GM21529 (cell line): ENCODE data around the gene FGGY.
"Not testable (repeated sequence)": the region's sequence is repeated elsewhere in the genome, so short reads cannot be mapped to it uniquely, and the experiment has no call there.

Experiments
- ATAC-seq: cut with Tn5 transposase; IDR thresholded peaks from one replicate; pipeline ENCODE4 v1.9.1; 2021; ENCODE audit not compliant: unreplicated experiment

FGGY gene

GRCh38 chr1:59433440-59433813 is 136.5 kb downstream of the FGGY start:
- ATAC-seq, result no peak

- no peak for ATAC-seq
Observed at GRCh38 chr1:59434336-59434735, 137.4 kb downstream of the FGGY start.

DNA sequence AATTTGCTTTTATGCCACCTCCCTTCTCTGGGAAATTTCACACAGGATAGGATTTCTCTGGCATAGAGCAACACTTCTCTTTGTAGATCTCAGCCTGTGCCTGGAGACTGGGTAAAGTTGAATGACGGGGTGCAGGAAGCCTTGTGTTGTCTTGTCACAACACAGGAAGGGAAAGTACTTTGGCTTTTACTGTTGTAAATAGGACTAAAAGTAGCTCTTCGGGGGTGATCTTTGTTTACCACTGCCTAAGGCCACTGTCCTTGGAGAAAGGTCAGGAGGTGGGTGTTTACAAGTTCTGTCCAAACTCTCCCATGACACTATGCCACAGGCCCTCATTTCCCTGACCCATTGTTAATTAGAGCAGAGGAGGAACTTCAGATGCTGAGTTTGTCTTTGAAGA is 139.7 kb downstream of the FGGY start:
- no peak for ATAC-seq

- no peak for ATAC-seq
Observed at GRCh38 chr1:59438058-59438560, 141.2 kb downstream of the FGGY start.

- no peak for ATAC-seq
Observed at GRCh38 chr1:59442492-59442891, 145.6 kb downstream of the FGGY start.

GRCh38 chr1:59443310-59443709 is 146.4 kb downstream of the FGGY start:
- ATAC-seq, result no peak

- ATAC-seq, result no peak
Observed at GRCh38 chr1:59444520-59444919, 147.6 kb downstream of the FGGY start.

- ATAC-seq, result no peak
Observed at GRCh38 chr1:59445040-59445439, 148.1 kb downstream of the FGGY start.

DNA sequence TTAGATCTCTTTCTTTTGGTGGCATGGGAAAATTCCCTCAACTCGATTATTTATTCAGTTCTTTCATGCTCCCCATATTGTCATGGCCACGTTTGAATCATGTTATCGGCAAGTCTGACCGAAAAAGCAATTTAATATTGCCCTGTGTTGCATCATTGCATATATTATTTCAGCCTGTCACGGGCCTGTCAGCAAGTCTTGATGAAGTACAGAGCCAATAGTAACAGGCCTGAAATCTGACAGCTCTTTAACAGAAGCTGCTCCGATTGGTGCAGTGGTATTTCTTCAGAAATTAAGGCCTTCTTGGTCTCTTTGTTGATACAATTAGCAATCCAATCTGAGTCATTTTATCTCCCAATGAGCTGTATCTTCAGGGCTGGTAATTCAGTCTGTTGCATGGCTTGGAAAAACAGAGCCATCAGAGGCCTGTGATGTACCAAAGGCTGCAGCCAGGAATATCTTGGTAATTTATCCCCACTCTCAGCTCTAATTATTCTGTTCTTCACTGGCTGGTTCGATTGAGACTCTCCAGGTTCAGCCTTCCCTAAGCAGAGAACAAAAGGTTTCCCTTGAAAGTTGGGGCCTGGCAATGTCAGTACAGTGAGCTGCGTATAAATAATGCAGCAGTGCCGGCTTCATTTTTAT is 149.5 kb downstream of the FGGY start:
- ATAC-seq, result no peak

DNA sequence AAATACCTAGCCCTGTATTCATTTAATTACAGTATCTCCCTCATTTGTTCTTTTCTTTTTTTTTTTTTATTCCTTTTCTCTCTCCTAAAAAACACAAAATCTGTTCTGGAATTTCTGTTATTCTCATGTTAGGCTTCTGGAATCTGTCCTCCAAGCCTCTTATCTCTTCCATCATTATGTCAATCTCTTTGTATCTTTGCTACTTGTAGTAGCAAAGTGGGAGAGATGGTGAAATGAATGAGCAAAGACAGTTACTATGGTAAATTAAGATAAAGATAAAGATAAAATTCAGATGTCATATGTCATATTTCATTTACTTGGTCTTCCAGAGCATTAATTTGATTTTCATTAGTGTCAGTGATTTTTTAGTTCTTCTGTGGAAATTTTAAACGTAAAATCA is 155.1 kb downstream of the FGGY start:
- no peak for ATAC-seq

- ATAC-seq, result no peak
Observed at GRCh38 chr1:59452559-59452958, 155.7 kb downstream of the FGGY start.

DNA sequence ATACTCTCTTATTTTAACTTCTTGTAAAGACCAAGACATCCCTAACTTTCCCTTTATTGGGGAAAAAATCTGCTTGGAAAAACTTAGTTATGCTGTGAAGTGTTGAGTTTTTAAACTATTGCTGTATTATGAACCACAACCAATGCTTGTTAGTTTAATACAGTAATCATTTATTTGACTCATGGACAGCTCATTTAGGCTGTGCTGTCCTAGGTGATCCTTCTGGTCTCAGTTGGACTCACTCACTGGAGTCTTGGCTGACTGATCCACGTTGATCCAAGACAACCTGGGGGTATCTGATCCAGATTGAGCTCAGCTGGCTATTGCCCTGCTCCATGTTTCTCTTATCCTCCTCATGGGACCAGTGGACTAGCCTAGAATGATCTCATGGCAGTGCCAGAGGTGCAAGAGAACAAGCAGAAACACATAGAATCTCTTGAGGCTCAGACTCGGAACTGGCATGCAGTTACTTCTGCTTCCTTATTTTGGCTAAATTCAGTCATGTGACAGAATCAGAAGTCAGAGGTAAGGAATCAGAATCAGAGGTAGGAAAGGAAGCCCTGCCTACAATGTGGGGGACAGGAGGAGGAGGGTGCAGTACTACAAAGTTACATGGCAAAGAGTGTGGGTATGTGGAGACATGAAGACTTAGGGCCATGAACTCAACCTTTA is 156.5 kb downstream of the FGGY start:
- ATAC-seq, result no peak

- ATAC-seq, result no peak
Observed at GRCh38 chr1:59455206-59455605, 158.3 kb downstream of the FGGY start.

DNA sequence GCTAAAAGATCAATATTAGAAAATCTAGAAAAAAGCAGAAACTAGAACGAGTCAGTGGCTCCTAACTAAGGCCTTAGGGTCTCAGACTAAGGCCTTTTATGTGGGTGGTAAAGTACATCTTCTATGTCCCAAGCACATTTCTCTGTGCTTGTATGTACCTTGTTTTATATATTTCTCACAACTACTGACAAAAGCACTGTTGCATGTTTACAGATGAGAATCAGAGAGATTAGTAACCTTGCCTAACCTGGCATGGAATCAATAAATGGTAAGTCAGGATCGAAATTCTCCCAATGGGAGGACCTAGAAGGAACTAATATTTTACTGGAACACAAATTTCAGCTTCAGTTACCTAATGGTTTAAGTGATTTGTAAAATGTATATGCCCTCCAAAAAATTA is 160.9 kb downstream of the FGGY start:
- no peak for ATAC-seq

- ATAC-seq, result no peak
Observed at GRCh38 chr1:59458884-59459283, 162.0 kb downstream of the FGGY start.

- not testable (repeated sequence) for ATAC-seq
Observed at GRCh38 chr1:59462942-59463341, 166.0 kb downstream of the FGGY start.

DNA sequence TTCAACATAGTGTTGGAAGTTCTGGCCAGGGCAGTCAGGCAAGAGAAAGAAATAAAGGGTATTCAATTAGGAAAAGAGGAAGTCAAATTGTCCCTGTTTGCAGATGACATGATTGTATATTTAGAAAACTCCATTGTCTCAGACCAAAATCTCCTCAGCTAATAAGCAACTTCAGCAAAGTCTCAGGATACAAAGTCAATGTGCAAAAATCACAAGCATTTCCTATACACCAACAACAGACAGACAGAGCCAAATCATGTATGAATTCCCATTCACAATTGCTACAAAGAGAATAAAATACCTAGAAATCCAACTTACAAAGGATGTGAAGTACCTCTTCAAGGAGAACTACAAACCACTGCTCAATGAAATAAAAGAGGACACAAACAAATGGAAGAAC is 168.6 kb downstream of the FGGY start:
- not testable (repeated sequence) for ATAC-seq

GRCh38 chr1:59468828-59469428 is 172.0 kb downstream of the FGGY start:
- ATAC-seq, result no peak

- not testable (repeated sequence) for ATAC-seq
Observed at GRCh38 chr1:59471991-59472570, 175.2 kb downstream of the FGGY start.

GRCh38 chr1:59473831-59474230 is 176.9 kb downstream of the FGGY start:
- no peak for ATAC-seq

- ATAC-seq, result no peak
Observed at GRCh38 chr1:59474496-59474895, 177.6 kb downstream of the FGGY start.

DNA sequence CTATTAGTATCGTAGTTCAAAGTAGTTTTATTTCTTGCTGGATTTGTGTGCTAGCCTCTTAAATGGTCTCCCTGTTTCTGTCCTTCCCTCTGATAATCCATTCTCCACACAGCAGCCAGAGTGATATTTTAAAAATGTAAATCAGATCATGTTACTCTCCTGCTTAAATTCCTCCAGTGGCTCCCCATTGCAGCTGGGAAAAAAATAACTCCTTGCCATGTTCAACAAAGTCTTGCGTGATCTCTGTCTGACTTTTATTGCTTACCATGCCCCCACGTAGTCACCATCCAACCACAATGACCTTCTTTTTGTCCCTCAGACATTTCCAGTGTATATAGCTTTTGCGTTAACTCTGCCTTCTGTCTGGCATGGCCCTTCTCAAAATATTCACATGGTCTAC is 178.8 kb downstream of the FGGY start:
- ATAC-seq, result no peak
